Breast epithelium (tissue), 4 donors: ENCODE measurements around the gene PNMA8A. TPM values are rescaled to one million over a fixed set of nuclear protein-coding genes. Genes with fewer than 3 reads are reported as not detected.
A peak's percentile ranks its signal among the peaks of the same experiment; 100 is the strongest.

Source experiments
- DNase-seq, 2 donors: peaks; one replicate each; pipeline ENCODE4 v3.0.0-alpha.2; 2019; ENCODE audit warnings: low spot score in 2 of 2
- H3K27ac ChIP-seq, 2 donors: fragments of 200-600 bp; sonication (generic) in 1 of 2; one replicate each; pipeline ENCODE4 v1.5.1; 2016 to 2019; ENCODE audit warnings: mild to moderate bottlenecking in 1 of 2
- H3K27me3 ChIP-seq, 2 donors: fragments of 200-600 bp; sonication (generic) in 1 of 2; one replicate each; pipeline versions ENCODE4 v1.5.1 to v1.6.0; 2017 to 2019; ENCODE audit warnings: control low read depth in 1 of 2, mild to moderate bottlenecking in 1 of 2
- H3K36me3 ChIP-seq: fragments of 200-600 bp; one replicate; pipeline ENCODE4 v1.5.1; 2019
- H3K4me1 ChIP-seq, 2 donors: fragments of 200-600 bp; sonication (generic); one replicate each; pipeline ENCODE4 v1.5.1; 2016 to 2019; ENCODE audit warnings: control low read depth in 1 of 2
- H3K4me3 ChIP-seq, 3 donors: fragments of 200-600 bp; sonication (generic); 1 replicate in 2 of 3; 2 replicates in 1 of 3; pipeline ENCODE4 v1.5.1; 2016 to 2019; ENCODE audit warnings: mild to moderate bottlenecking in 3 of 3, moderate library complexity in 2 of 3
- H3K9me3 ChIP-seq, 2 donors: fragments of 200-600 bp; sonication (generic) in 1 of 2; one replicate each; pipeline ENCODE4 v1.5.1; 2016 to 2019; ENCODE audit warnings: control low read depth in 1 of 2
- POLR2A ChIP-seq: fragments of 450-650 bp; IDR thresholded peaks from one replicate; pipeline ENCODE4 v1.6.1; 2016; ENCODE audit warnings: antibody characterized with exemption, mild to moderate bottlenecking, moderate library complexity
- POLR2AphosphoS5 ChIP-seq, 3 donors: sonication (generic); formaldehyde crosslinking; IDR thresholded peaks; one replicate each; pipeline ENCODE4 v1.6.1; 2017; ENCODE audit warnings: antibody characterized with exemption in 3 of 3
- intact Hi-C: fragments of 100-400 bp; cut with DNase I; formaldehyde crosslinking; loops from one replicate; pipeline ENCODE4 v1.15.1; 2023; ENCODE audit warnings: low total_unique reads
- total RNA-seq, 3 donors: library from RNA; depleted of rRNA; stranded (reverse); fragments of >200 nt; gene quantifications; one replicate each; pipeline ENCODE4 v1.1.0, GENCODE V29; 2016
- TF ChIP-seq, protein P1 (sequence below), 3 donors: fragments of 450-650 bp; IDR thresholded peaks; one replicate each; pipeline ENCODE4 v1.5.1; 2016 to 2017; ENCODE audit warnings: antibody characterized with exemption in 3 of 3, mild to moderate bottlenecking in 3 of 3, moderate library complexity in 3 of 3

PNMA8A gene
- total RNA-seq, 3 donors from 2014 or later = 0.80 to 8.8 (median 2.3) TPM

- Histone ChIP-seq H3K9me3 (no peaks in the 10 kb centered on the region), H3K4me3 (no peak overlapping the region), H3K36me3 (no peaks in the 10 kb centered on the region), H3K27ac (peak overlapping the region in 1 of 2 donors; percentile 71), H3K27me3 (no peaks in the 10 kb centered on the region), H3K4me1 (no peaks in the 10 kb centered on the region)
- intact Hi-C loops = no loop called here
- TF ChIP-seq POLR2AphosphoS5 (IDR thresholded peaks at IDR 0.05) (no peak), POLR2A (no peak)
- TF ChIP-seq, protein P1, sequence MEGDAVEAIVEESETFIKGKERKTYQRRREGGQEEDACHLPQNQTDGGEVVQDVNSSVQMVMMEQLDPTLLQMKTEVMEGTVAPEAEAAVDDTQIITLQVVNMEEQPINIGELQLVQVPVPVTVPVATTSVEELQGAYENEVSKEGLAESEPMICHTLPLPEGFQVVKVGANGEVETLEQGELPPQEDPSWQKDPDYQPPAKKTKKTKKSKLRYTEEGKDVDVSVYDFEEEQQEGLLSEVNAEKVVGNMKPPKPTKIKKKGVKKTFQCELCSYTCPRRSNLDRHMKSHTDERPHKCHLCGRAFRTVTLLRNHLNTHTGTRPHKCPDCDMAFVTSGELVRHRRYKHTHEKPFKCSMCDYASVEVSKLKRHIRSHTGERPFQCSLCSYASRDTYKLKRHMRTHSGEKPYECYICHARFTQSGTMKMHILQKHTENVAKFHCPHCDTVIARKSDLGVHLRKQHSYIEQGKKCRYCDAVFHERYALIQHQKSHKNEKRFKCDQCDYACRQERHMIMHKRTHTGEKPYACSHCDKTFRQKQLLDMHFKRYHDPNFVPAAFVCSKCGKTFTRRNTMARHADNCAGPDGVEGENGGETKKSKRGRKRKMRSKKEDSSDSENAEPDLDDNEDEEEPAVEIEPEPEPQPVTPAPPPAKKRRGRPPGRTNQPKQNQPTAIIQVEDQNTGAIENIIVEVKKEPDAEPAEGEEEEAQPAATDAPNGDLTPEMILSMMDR (IDR thresholded peaks at IDR 0.05) = no peak
- no peak for DNase-seq
Observed at GRCh38 chr19:46463516-46463915, 7.8 kb downstream of the PNMA8A start.

DNA sequence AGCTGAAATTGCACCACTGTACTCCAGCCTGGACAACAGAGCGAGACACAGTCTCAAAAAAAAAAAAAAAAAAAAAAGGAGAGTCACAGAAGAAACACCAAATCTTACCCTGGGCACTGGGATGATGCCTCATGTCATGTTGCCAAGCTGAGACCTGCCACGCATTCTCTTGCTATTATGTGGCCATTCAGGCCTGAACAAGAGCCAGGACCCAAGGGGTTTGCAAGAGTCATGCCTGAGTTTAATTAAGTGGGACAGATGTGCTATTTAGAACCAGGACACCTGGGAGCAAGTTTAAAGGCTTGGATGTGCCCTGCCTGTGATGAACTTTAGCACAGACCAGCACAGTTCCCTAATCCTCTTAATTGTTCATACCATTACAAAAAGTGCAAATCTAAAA, 9.8 kb downstream of the PNMA8A start:
- intact Hi-C loops = loop anchor here (2.0 kb wide), 1 partner anchor 67 kb away; no protein-coding TSS in a partner anchor
- Histone ChIP-seq H3K36me3 (no peaks in the 10 kb centered on the region), H3K27me3 (no peaks in the 10 kb centered on the region), H3K4me1 (no peaks in the 10 kb centered on the region), H3K4me3 (no peak overlapping the region), H3K9me3 (no peaks in the 10 kb centered on the region), H3K27ac (peak overlapping the region in 1 of 2 donors; percentile 69)
- no peak for TF ChIP-seq POLR2A
- TF ChIP-seq POLR2AphosphoS5 (IDR thresholded peaks at IDR 0.05) = no peak
- TF ChIP-seq, protein P1 (IDR thresholded peaks at IDR 0.05) = no peak
- DNase-seq = peak in 1 of 2 donors; percentile 91

GRCh38 chr19:46460981-46461380, 10.4 kb downstream of the PNMA8A start:
- intact Hi-C loops = loop anchor here (2.0 kb wide), 1 partner anchor 68 kb away; no protein-coding TSS in a partner anchor
- Histone ChIP-seq H3K4me3 (no peak overlapping the region), H3K36me3 (no peaks in the 10 kb centered on the region), H3K4me1 (no peaks in the 10 kb centered on the region), H3K27ac (peak overlapping the region; percentile 66 to 69), H3K9me3 (no peaks in the 10 kb centered on the region), H3K27me3 (no peaks in the 10 kb centered on the region)
- DNase-seq = no peak
- TF ChIP-seq, protein P1 (IDR thresholded peaks at IDR 0.05) = no peak
- TF ChIP-seq POLR2A (no peak), POLR2AphosphoS5 (IDR thresholded peaks at IDR 0.05) (no peak)

DNA sequence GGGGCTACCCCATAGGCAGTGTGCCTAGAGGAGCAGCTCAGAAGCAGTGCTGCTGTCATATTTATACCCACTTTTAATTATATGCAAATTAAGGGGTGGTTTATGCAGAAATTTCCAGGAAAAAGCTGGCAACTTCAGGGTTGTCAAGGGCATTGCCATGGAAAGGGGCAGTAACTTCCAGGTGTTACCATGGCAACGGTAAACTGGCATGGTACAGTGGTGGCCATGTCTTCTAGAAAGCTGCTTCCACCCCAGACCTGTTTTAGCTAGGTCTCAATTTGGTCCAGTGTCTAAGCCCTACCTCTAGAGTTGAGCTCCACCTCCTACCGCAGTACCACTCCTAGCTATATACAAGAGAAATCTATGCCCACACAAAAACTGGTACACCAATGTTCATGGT, 11.3 kb downstream of the PNMA8A start:
- Histone ChIP-seq H3K27me3 (no peaks in the 10 kb centered on the region), H3K4me1 (no peaks in the 10 kb centered on the region), H3K4me3 (no peak overlapping the region), H3K27ac (no peak overlapping the region), H3K36me3 (no peaks in the 10 kb centered on the region), H3K9me3 (no peaks in the 10 kb centered on the region)
- TF ChIP-seq POLR2A = no peak
- intact Hi-C loops = loop anchor here (2.0 kb wide), 1 partner anchor 69 kb away; no protein-coding TSS in a partner anchor
- no peak for DNase-seq

DNA sequence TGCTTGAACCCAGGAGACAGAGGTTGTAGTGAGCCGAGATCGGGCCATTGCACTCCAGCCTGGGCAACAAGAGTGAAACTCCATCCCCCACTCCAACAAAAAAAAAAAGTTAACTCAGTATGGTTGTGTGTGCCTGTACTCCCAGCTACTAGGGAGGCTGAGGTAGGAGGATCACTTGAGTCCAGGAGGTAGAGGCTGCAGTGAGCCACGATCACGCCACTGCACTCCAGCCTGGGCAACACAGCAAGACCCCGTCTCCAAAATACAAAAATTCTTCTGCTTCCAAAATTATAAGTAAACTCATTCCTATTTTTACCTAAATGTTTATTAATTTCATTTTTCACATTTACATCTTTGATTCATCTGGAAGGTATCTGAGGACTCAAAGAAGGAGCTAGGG, 14.4 kb downstream of the PNMA8A start:
- peak overlapping the region; percentile 29 to 60 for H3K27ac ChIP-seq
- H3K9me3 ChIP-seq = no peaks in the 10 kb centered on the region
- no peaks in the 10 kb centered on the region for H3K4me1 ChIP-seq
- intact Hi-C loops = no loop called here
- H3K4me3 ChIP-seq = no peak overlapping the region
- TF ChIP-seq POLR2AphosphoS5 (IDR thresholded peaks at IDR 0.05) (no peak), POLR2A (no peak)
- TF ChIP-seq, protein P1 (IDR thresholded peaks at IDR 0.05) = no peak
- no peaks in the 10 kb centered on the region for H3K36me3 ChIP-seq
- no peaks in the 10 kb centered on the region for H3K27me3 ChIP-seq
- no peak for DNase-seq

DNA sequence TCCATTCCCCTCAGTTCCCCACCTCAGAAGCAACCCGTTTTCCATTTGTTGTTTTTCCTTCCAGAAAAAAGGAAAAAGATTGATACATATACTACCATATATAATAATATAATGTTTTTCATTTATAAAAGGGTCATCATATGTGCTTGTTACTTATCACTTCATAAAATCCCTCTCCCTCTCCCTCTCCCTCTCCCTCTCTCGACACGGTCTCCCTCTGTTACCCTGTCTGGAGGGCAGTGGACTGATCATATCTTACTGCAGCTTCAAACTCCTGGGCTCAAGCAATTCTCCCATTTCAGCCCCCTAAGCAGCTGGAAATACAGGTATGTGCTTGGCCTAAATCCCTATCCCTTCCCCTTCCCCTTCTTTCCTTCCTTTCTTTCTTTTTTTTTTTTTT, 17.1 kb downstream of the PNMA8A start:
- Histone ChIP-seq H3K4me1 (no peaks in the 10 kb centered on the region), H3K9me3 (no peaks in the 10 kb centered on the region), H3K27me3 (no peaks in the 10 kb centered on the region), H3K27ac (peak overlapping the region in 1 of 2 donors; percentile 58), H3K4me3 (no peak overlapping the region), H3K36me3 (no peaks in the 10 kb centered on the region)
- intact Hi-C loops = no loop called here
- no peak for DNase-seq
- TF ChIP-seq, protein P1 (IDR thresholded peaks at IDR 0.05) = no peak
- TF ChIP-seq POLR2AphosphoS5 (IDR thresholded peaks at IDR 0.05) = no peak
- no peak for TF ChIP-seq POLR2A
